HEK293 (cell line): ENCODE measurements around the gene EPAS1.
"Not testable (repeated sequence)": the region's sequence is repeated elsewhere in the genome, so short reads cannot be mapped to it uniquely, and the experiment has no call there.

Source experiments
- KLF1 ChIP-seq: fragments of 450-650 bp; formaldehyde crosslinking; IDR thresholded peaks from 2 replicates; pipeline ENCODE4 v1.5.1; 2016; ENCODE audit warnings: missing biosample characterization, missing genetic modification characterization
- ZBTB21 ChIP-seq: fragments of 450-650 bp; formaldehyde crosslinking; IDR thresholded peaks from 2 replicates; pipeline ENCODE4 v1.5.1; 2017; ENCODE audit warnings: missing biosample characterization, missing genetic modification characterization
- ZNF24 ChIP-seq: fragments of 450-650 bp; formaldehyde crosslinking; IDR thresholded peaks from 2 replicates; pipeline ENCODE4 v1.5.1; 2016; ENCODE audit warnings: missing biosample characterization, missing genetic modification characterization
- TF ChIP-seq, protein P1 (sequence below): fragments of 450-650 bp; formaldehyde crosslinking; IDR thresholded peaks from 2 replicates; pipeline ENCODE4 v1.5.1; 2016; ENCODE audit warnings: missing biosample characterization, missing genetic modification characterization

DNA sequence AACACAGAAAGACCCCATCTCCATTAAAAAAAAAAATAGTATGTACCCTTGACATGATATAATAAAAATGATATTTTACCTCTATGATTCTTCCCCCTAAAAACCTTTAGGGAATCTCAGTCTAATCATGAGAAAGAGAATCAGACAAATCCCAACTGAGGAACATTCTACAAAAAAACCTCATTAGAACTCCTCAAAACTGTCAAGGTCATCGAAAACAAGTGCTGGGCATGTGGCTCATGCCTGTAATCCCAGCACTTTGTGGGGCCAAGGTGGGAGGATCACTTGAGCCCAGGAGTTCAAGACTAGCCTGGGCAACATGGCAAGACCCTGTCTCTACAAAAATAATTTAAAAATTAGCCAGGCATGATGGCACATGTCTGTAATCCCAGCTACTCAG, 98.5 kb downstream of the EPAS1 start:
- not testable (repeated sequence) for TF ChIP-seq KLF1, ZBTB21, ZNF24 (tag by site-specific recombination)
- TF ChIP-seq, protein P1, sequence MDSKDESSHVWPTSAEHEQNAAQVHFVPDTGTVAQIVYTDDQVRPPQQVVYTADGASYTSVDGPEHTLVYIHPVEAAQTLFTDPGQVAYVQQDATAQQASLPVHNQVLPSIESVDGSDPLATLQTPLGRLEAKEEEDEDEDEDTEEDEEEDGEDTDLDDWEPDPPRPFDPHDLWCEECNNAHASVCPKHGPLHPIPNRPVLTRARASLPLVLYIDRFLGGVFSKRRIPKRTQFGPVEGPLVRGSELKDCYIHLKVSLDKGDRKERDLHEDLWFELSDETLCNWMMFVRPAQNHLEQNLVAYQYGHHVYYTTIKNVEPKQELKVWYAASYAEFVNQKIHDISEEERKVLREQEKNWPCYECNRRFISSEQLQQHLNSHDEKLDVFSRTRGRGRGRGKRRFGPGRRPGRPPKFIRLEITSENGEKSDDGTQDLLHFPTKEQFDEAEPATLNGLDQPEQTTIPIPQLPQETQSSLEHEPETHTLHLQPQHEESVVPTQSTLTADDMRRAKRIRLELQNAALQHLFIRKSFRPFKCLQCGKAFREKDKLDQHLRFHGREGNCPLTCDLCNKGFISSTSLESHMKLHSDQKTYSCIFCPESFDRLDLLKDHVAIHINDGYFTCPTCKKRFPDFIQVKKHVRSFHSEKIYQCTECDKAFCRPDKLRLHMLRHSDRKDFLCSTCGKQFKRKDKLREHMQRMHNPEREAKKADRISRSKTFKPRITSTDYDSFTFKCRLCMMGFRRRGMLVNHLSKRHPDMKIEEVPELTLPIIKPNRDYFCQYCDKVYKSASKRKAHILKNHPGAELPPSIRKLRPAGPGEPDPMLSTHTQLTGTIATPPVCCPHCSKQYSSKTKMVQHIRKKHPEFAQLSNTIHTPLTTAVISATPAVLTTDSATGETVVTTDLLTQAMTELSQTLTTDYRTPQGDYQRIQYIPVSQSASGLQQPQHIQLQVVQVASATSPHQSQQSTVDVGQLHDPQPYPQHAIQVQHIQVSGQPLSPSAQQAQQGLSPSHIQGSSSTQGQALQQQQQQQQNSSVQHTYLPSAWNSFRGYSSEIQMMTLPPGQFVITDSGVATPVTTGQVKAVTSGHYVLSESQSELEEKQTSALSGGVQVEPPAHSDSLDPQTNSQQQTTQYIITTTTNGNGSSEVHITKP (tag by site-specific recombination), result not testable (repeated sequence)
